HEK293 (cell line): ENCODE measurements around the gene ASPDH.

ENCODE experiments used
- GLI4 ChIP-seq: fragments of 450-650 bp; formaldehyde crosslinking; IDR thresholded peaks from 2 replicates; pipeline ENCODE4 v1.5.1; 2016; ENCODE audit warnings: missing biosample characterization, missing genetic modification characterization
- GLIS1 ChIP-seq: fragments of 450-650 bp; formaldehyde crosslinking; IDR thresholded peaks from 2 replicates; pipeline ENCODE4 v1.5.1; 2016; ENCODE audit warnings: missing biosample characterization, missing genetic modification characterization
- HOXC10 ChIP-seq: sonication (generic); formaldehyde crosslinking; IDR thresholded peaks from 2 replicates; pipeline ENCODE4 v1.8.1; 2023; ENCODE audit warnings: mild to moderate bottlenecking, missing genetic modification reagents
- HOXD13 ChIP-seq: sonication (generic); formaldehyde crosslinking; IDR thresholded peaks from 2 replicates; pipeline ENCODE4 v1.8.0; 2022; ENCODE audit warnings: missing genetic modification reagents, borderline replicate concordance
- KLF10 ChIP-seq: fragments of 450-650 bp; IDR thresholded peaks from 2 replicates; pipeline ENCODE4 v1.5.1; 2018; ENCODE audit warnings: missing biosample characterization, mild to moderate bottlenecking, missing genetic modification characterization
- KLF7 ChIP-seq: fragments of 450-650 bp; formaldehyde crosslinking; IDR thresholded peaks from 2 replicates; pipeline ENCODE4 v1.5.1; 2016; ENCODE audit warnings: missing biosample characterization, missing genetic modification characterization, borderline replicate concordance
- OSR2 ChIP-seq: fragments of 450-650 bp; formaldehyde crosslinking; IDR thresholded peaks from 2 replicates; pipeline ENCODE4 v1.5.1; 2016; ENCODE audit warnings: missing biosample characterization, missing genetic modification characterization
- PATZ1 ChIP-seq: fragments of 450-650 bp; formaldehyde crosslinking; IDR thresholded peaks from 2 replicates; pipeline ENCODE4 v1.5.1; 2016; ENCODE audit warnings: missing biosample characterization, missing genetic modification characterization
- SALL2 ChIP-seq: fragments of 450-650 bp; formaldehyde crosslinking; IDR thresholded peaks from 2 replicates; pipeline ENCODE4 v1.5.0; 2017; ENCODE audit warnings: missing biosample characterization, mild to moderate bottlenecking, missing genetic modification characterization, borderline replicate concordance
- SP7 ChIP-seq: fragments of 450-650 bp; formaldehyde crosslinking; IDR thresholded peaks from 2 replicates; pipeline ENCODE4 v1.5.1; 2016; ENCODE audit warnings: missing biosample characterization, missing genetic modification characterization
- YY2 ChIP-seq: fragments of 450-650 bp; formaldehyde crosslinking; IDR thresholded peaks from 2 replicates; pipeline ENCODE4 v1.5.1; 2016; ENCODE audit warnings: missing biosample characterization, missing genetic modification characterization
- ZBTB44 ChIP-seq: fragments of 450-650 bp; IDR thresholded peaks from 2 replicates; pipeline ENCODE4 v1.5.1; 2018; ENCODE audit warnings: missing biosample characterization, mild to moderate bottlenecking, missing genetic modification characterization
- ZBTB48 ChIP-seq: fragments of 450-650 bp; formaldehyde crosslinking; IDR thresholded peaks from 2 replicates; pipeline ENCODE4 v1.5.1; 2016; ENCODE audit warnings: missing biosample characterization, missing genetic modification characterization
- ZFP69B ChIP-seq: fragments of 450-650 bp; formaldehyde crosslinking; IDR thresholded peaks from 2 replicates; pipeline ENCODE4 v1.5.1; 2016; ENCODE audit warnings: missing biosample characterization, missing genetic modification characterization
- ZNF140 ChIP-seq: fragments of 450-650 bp; formaldehyde crosslinking; IDR thresholded peaks from 2 replicates; pipeline ENCODE4 v1.5.1; 2016; ENCODE audit warnings: missing biosample characterization, missing genetic modification characterization
- ZNF146 ChIP-seq: fragments of 450-650 bp; formaldehyde crosslinking; IDR thresholded peaks from 2 replicates; pipeline ENCODE4 v1.5.1; 2016; ENCODE audit warnings: missing biosample characterization, missing genetic modification characterization
- ZNF2 ChIP-seq: fragments of 450-650 bp; formaldehyde crosslinking; IDR thresholded peaks from 2 replicates; pipeline ENCODE4 v1.5.1; 2016; ENCODE audit warnings: missing biosample characterization, missing genetic modification characterization
- ZNF280C ChIP-seq: fragments of 450-650 bp; formaldehyde crosslinking; IDR thresholded peaks from 2 replicates; pipeline ENCODE4 v1.5.1; 2016; ENCODE audit warnings: missing biosample characterization, missing genetic modification characterization
- ZNF341 ChIP-seq: fragments of 450-650 bp; formaldehyde crosslinking; IDR thresholded peaks from 2 replicates; pipeline ENCODE4; 2016; ENCODE audit warnings: low read depth, missing biosample characterization, missing genetic modification characterization
- ZNF518A ChIP-seq: fragments of 450-650 bp; formaldehyde crosslinking; conservative IDR thresholded peaks from 2 replicates; pipeline ENCODE4 v1.5.1; 2016; ENCODE audit warnings: low read depth, missing biosample characterization, missing genetic modification characterization
- ZNF544 ChIP-seq: fragments of 450-650 bp; formaldehyde crosslinking; IDR thresholded peaks from 2 replicates; pipeline ENCODE4 v1.5.0; 2017; ENCODE audit warnings: missing biosample characterization, missing genetic modification characterization
- ZNF555 ChIP-seq: fragments of 450-650 bp; formaldehyde crosslinking; conservative IDR thresholded peaks from 2 replicates; pipeline ENCODE4 v1.5.1; 2017; ENCODE audit warnings: missing biosample characterization, mild to moderate bottlenecking, missing genetic modification characterization, inconsistent platforms
- ZNF561 ChIP-seq: fragments of 450-650 bp; IDR thresholded peaks from 2 replicates; pipeline ENCODE4 v1.5.1; 2018; ENCODE audit warnings: missing biosample characterization, missing genetic modification characterization, borderline replicate concordance
- ZNF571 ChIP-seq: fragments of 450-650 bp; formaldehyde crosslinking; IDR thresholded peaks from 2 replicates; pipeline ENCODE4 v1.5.0; 2017; ENCODE audit warnings: missing biosample characterization, missing genetic modification characterization
- ZNF621 ChIP-seq: fragments of 450-650 bp; formaldehyde crosslinking; IDR thresholded peaks from 2 replicates; pipeline ENCODE4 v1.5.1; 2017; ENCODE audit warnings: missing biosample characterization, missing genetic modification characterization
- ZNF626 ChIP-seq: fragments of 450-650 bp; sonication (Bioruptor Pico); formaldehyde crosslinking; IDR thresholded peaks from 2 replicates; pipeline ENCODE4 v1.5.1; 2018; ENCODE audit warnings: missing biosample characterization, missing genetic modification characterization, inconsistent platforms
- ZNF629 ChIP-seq: fragments of 450-650 bp; formaldehyde crosslinking; IDR thresholded peaks from 2 replicates; pipeline ENCODE4 v1.5.1; 2017; ENCODE audit warnings: missing biosample characterization, missing genetic modification characterization
- ZNF664 ChIP-seq: fragments of 450-650 bp; formaldehyde crosslinking; IDR thresholded peaks from 2 replicates; pipeline ENCODE4 v1.5.1; 2016; ENCODE audit warnings: missing biosample characterization, missing genetic modification characterization
- ZNF776 ChIP-seq: fragments of 450-650 bp; formaldehyde crosslinking; IDR thresholded peaks from 2 replicates; pipeline ENCODE4 v1.5.0; 2017; ENCODE audit warnings: missing biosample characterization, missing genetic modification characterization, borderline replicate concordance

The ASPDH gene

GRCh38 chr19:50476224-50476906 is 37.3 kb downstream of the ASPDH start, which contains the start of the genes EMC10 and GARIN5A (continued):
- TF ChIP-seq ZNF629 (tag by site-specific recombination), result peak; percentile 100
- TF ChIP-seq HOXD13 (CRISPR knock-in tag), result no peak
- peak; percentile 83; the same call in 1 of the 2 replicates for TF ChIP-seq ZNF561 (tag by site-specific recombination)
- no peak for TF ChIP-seq ZNF140 (tag by site-specific recombination)
- no peak for TF ChIP-seq ZNF626
- TF ChIP-seq YY2 (tag by site-specific recombination), result peak; percentile 99
- TF ChIP-seq ZNF571 (tag by site-specific recombination), result no peak
- TF ChIP-seq ZBTB44, result peak; percentile 6; the same call in 1 of the 2 replicates
- TF ChIP-seq HOXC10, result 0 out of 2 replicates have a peak, but pooled peaks have one; percentile 93
- TF ChIP-seq ZNF280C (tag by site-specific recombination), result no peak
- TF ChIP-seq ZNF2 (tag by site-specific recombination), result peak; percentile 80
- no peak; the same call in 1 of the 2 replicates for TF ChIP-seq ZNF341
- no peak for TF ChIP-seq OSR2 (tag by site-specific recombination)
- TF ChIP-seq GLI4 (tag by site-specific recombination), result peak; percentile 88; the same call in 1 of the 2 replicates
- no peak for TF ChIP-seq KLF7 (tag by site-specific recombination)
- no peak for TF ChIP-seq ZNF621
- peak; percentile 55 for TF ChIP-seq ZFP69B (tag by site-specific recombination)
- TF ChIP-seq SALL2 (tag by site-specific recombination), result no peak
- TF ChIP-seq PATZ1, result peak; percentile 56; the same call in 1 of the 2 replicates
- TF ChIP-seq GLIS1 (tag by site-specific recombination), result peak; percentile 82
- TF ChIP-seq ZNF555 (tag by site-specific recombination), result no peak
- peak; percentile 78 for TF ChIP-seq KLF10
- TF ChIP-seq SP7 (tag by site-specific recombination), result peak; percentile 89
- no peak for TF ChIP-seq ZNF664 (tag by site-specific recombination)
- no peak for TF ChIP-seq ZNF544
- 0 out of 2 replicates have a peak, but pooled peaks have one; percentile 28 for TF ChIP-seq ZNF518A (tag by site-specific recombination)
- no peak for TF ChIP-seq ZNF776 (tag by site-specific recombination)
- TF ChIP-seq ZBTB48 (tag by site-specific recombination), result peak; percentile 96
- TF ChIP-seq ZNF146 (tag by site-specific recombination), result no peak
